Upper lobe of right lung (tissue), 1 donor: ENCODE data around the gene EBF4. TPM values are rescaled to one million over a fixed set of nuclear protein-coding genes. Genes with fewer than 3 reads are reported as not detected.

Experiments used
- ATAC-seq: fragments of 200-7000 bp; cut with Tn5 transposase; one replicate; pipeline ENCODE4 v1.9.1; 2020; ENCODE audit warnings: mild to moderate bottlenecking, moderate library complexity
- DNase-seq: peaks from one replicate; pipeline ENCODE4 v3.0.0-alpha.2; 2020
- H3K27ac ChIP-seq: fragments of 200-600 bp; one replicate; pipeline ENCODE4 v1.8.0; 2022
- H3K27me3 ChIP-seq: fragments of 200-600 bp; one replicate; pipeline ENCODE4 v1.8.0; 2022; ENCODE audit warnings: mild to moderate bottlenecking
- H3K36me3 ChIP-seq: fragments of 200-600 bp; one replicate; pipeline ENCODE4 v1.8.0; 2022
- H3K4me1 ChIP-seq: fragments of 200-600 bp; one replicate; pipeline ENCODE4 v1.8.0; 2022
- H3K4me3 ChIP-seq: fragments of 200-600 bp; one replicate; pipeline ENCODE4 v1.8.0; 2022; ENCODE audit warnings: mild to moderate bottlenecking
- H3K9me3 ChIP-seq: fragments of 200-600 bp; one replicate; pipeline ENCODE4 v1.8.0; 2022
- CTCF ChIP-seq: fragments of 200-600 bp; IDR thresholded peaks from one replicate; pipeline ENCODE4 v1.8.0; 2022; ENCODE audit warnings: antibody characterized with exemption
- intact Hi-C: fragments of 100-400 bp; cut with DNase I; formaldehyde crosslinking; loops from one replicate; pipeline ENCODE4 v1.11.0; 2022
- total RNA-seq: library from RNA; stranded (reverse); fragmentation: NEBNext Ultra II Directional; extraction: Animal tissue kit (Norgen Biotek cat#: 25700); gene quantifications from one replicate; pipeline ENCODE4 v1.2.1, GENCODE V29; 2021
- donor health status: DM: no; HTN: yes; CAD: no; lungs with severe emphysema.

EBF4 gene
- total RNA-seq, 1 donor from 2014 or later: 19.5 TPM

GRCh38 chr20:2756056-2756611, 63.6 kb downstream of the EBF4 start:
- TF ChIP-seq CTCF: peak; percentile 50
- intact Hi-C loops: no loop called here

GRCh38 chr20:2757001-2757400, 64.4 kb downstream of the EBF4 start:
- no peaks in the 10 kb centered on the region for H3K36me3 ChIP-seq
- DNase-seq (no peak), ATAC-seq (no peak)
- H3K27me3 ChIP-seq: no peaks in the 10 kb centered on the region
- intact Hi-C loops: no loop called here
- H3K4me1 ChIP-seq: peaks cover 10% of the 10 kb centered on the region
- H3K9me3 ChIP-seq: no peaks in the 10 kb centered on the region
- no peak for TF ChIP-seq CTCF
- H3K27ac ChIP-seq: no peak overlapping the region
- H3K4me3 ChIP-seq: no peak overlapping the region

More at GRCh38 chr20:2756056-2756611, 63.6 kb downstream of the EBF4 start:
- H3K4me1 ChIP-seq: peaks cover 15% of the 10 kb centered on the region
- no peaks in the 10 kb centered on the region for H3K36me3 ChIP-seq
- H3K4me3 ChIP-seq: no peak overlapping the region
- no peaks in the 10 kb centered on the region for H3K9me3 ChIP-seq
- peak; percentile 55 for ATAC-seq
- no peak for DNase-seq
- no peaks in the 10 kb centered on the region for H3K27me3 ChIP-seq
- no peak overlapping the region for H3K27ac ChIP-seq

- intact Hi-C loops: no loop called here
- no peaks in the 10 kb centered on the region for H3K27me3 ChIP-seq
- DNase-seq (no peak), ATAC-seq (no peak)
- peaks cover 2% of the 10 kb centered on the region for H3K4me1 ChIP-seq
- H3K4me3 ChIP-seq: no peak overlapping the region
- H3K36me3 ChIP-seq: no peaks in the 10 kb centered on the region
- no peaks in the 10 kb centered on the region for H3K9me3 ChIP-seq
- no peak overlapping the region for H3K27ac ChIP-seq
- no peak for TF ChIP-seq CTCF
Observed at GRCh38 chr20:2757969-2758368, 65.4 kb downstream of the EBF4 start.

GRCh38 chr20:2759143-2759542, 66.6 kb downstream of the EBF4 start:
- Histone ChIP-seq H3K4me1 (no peaks in the 10 kb centered on the region), H3K27me3 (no peaks in the 10 kb centered on the region), H3K9me3 (no peaks in the 10 kb centered on the region), H3K4me3 (no peak overlapping the region), H3K36me3 (no peaks in the 10 kb centered on the region), H3K27ac (no peak overlapping the region)
- ATAC-seq (no peak), DNase-seq (no peak)
- no peak for TF ChIP-seq CTCF
- intact Hi-C loops: no loop called here

- Histone ChIP-seq H3K9me3 (no peaks in the 10 kb centered on the region), H3K4me3 (no peak overlapping the region), H3K27ac (no peak overlapping the region), H3K36me3 (no peaks in the 10 kb centered on the region), H3K27me3 (no peaks in the 10 kb centered on the region), H3K4me1 (no peaks in the 10 kb centered on the region)
- TF ChIP-seq CTCF: no peak
- ATAC-seq (no peak), DNase-seq (no peak)
- intact Hi-C loops: no loop called here
Observed at GRCh38 chr20:2759603-2760296, 67.2 kb downstream of the EBF4 start.
